Panc1 (cell line): ENCODE measurements around the gene SDS. TPM values are rescaled to one million over a fixed set of nuclear protein-coding genes. Genes with fewer than 3 reads are reported as not detected.

Experiments used
- ATAC-seq: fragments of 200-7000 bp; cut with Tn5 transposase; 2 replicates; pipeline ENCODE4 v1.9.1; 2020; ENCODE audit warnings: mild to moderate bottlenecking, moderate library complexity
- Bru-seq: library from RNA; stranded (reverse); fragments of 400-500 nt; gene quantifications from one replicate; lab custom pipeline; 2021; lab: Mats Ljungman, UMichigan
- BruChase-seq, 2 experiments: library from RNA; stranded (reverse); fragments of 400-500 nt; gene quantifications; one replicate each; lab custom pipeline; 2021; lab: Mats Ljungman, UMichigan
- BruUV-seq: library from RNA; stranded (reverse); fragments of 400-500 nt; replicated peaks from 2 replicates; lab custom pipeline; 2021; lab: Mats Ljungman, UMichigan
- CTCF ChIA-PET: fragments of 300-600 bp; sonication (Branson Sonifier 250); formaldehyde crosslinking; loops from one replicate; lab custom pipeline; 2022; ENCODE audit warnings: antibody characterized with exemption; lab: Charles Lee
- POLR2A ChIA-PET: fragments of 300-600 bp; sonication (Branson Sonifier 250); formaldehyde crosslinking; loops from one replicate; lab custom pipeline; 2022; ENCODE audit warnings: antibody characterized with exemption; lab: Charles Lee
- DNase-seq: peaks from one replicate; pipeline ENCODE4 v3.0.0-alpha.2; 2010; ENCODE audit warnings: low read depth, low spot score
- H3K27ac ChIP-seq: 2 replicates; pipeline ENCODE4 v1.5.1; 2011; ENCODE audit warnings: mild to moderate bottlenecking, low read length, inconsistent platforms
- H3K27me3 ChIP-seq: fragments of 200-500 bp; sonication (Bioruptor generic); 2 replicates; pipeline ENCODE4 v1.6.0; 2014; ENCODE audit warnings: low read length, inconsistent platforms; ENCODE audit not compliant: control insufficient read depth, insufficient read depth
- H3K36me3 ChIP-seq: fragments of 200-500 bp; sonication (Bioruptor generic); 2 replicates; pipeline ENCODE4 v1.5.1; 2014; ENCODE audit warnings: inconsistent platforms, mild to moderate bottlenecking, low read length, moderate library complexity; ENCODE audit not compliant: control insufficient read depth, insufficient read depth
- H3K4me1 ChIP-seq: 2 replicates; pipeline ENCODE4 v1.5.1; 2011; ENCODE audit warnings: inconsistent platforms, mild to moderate bottlenecking, low read length, moderate library complexity; ENCODE audit not compliant: control insufficient read depth, insufficient read depth
- H3K4me3 ChIP-seq, 2 experiments: 2 replicates each; pipeline ENCODE4 v1.5.1; 2011 to 2012; ENCODE audit warnings: low read depth in 2 of 2, low read length in 2 of 2, mild to moderate bottlenecking in 2 of 2, inconsistent platforms in 1 of 2, moderate library complexity in 1 of 2
- H3K9me3 ChIP-seq: fragments of 200-500 bp; sonication (Bioruptor generic); 2 replicates; pipeline ENCODE4 v1.5.1; 2014; ENCODE audit warnings: low read depth, mild to moderate bottlenecking, inconsistent platforms, low read length, moderate library complexity; ENCODE audit not compliant: control insufficient read depth, insufficient read depth
- POLR2AphosphoS5 ChIP-seq: IDR thresholded peaks from 2 replicates; pipeline ENCODE4 v1.6.1; 2012; ENCODE audit warnings: mild to moderate bottlenecking, low read depth, low read length, moderate library complexity
- REST ChIP-seq, 2 experiments: IDR thresholded peaks; 2 replicates each; pipeline ENCODE4 v1.6.1; 2011 to 2012; ENCODE audit warnings: low read depth in 2 of 2, control low read depth in 1 of 2, low read length in 1 of 2, mild to moderate bottlenecking in 1 of 2, moderate library complexity in 1 of 2; ENCODE audit not compliant: insufficient read depth in 1 of 2
- SIN3A ChIP-seq: IDR thresholded peaks from 2 replicates; pipeline ENCODE4 v1.6.1; 2012; ENCODE audit warnings: low read depth, mild to moderate bottlenecking, low read length, moderate library complexity, borderline replicate concordance; ENCODE audit not compliant: insufficient read depth
- TCF7L2 ChIP-seq: IDR thresholded peaks from 2 replicates; pipeline ENCODE4 v1.6.1; 2011; ENCODE audit warnings: mild to moderate bottlenecking, low read depth, low read length, inconsistent platforms
- in situ Hi-C: cut with HindIII; loops from 2 replicates; pipeline ENCODE4 v1.10.0; 2016; ENCODE audit warnings: low sequenced_read_pairs, low pct_unique_long_range_greater_than_20kb
- intact Hi-C: fragments of 100-400 bp; cut with micrococcal nuclease; formaldehyde crosslinking; loops from one replicate; pipeline ENCODE4 v1.10.0; 2022; ENCODE audit not compliant: unreplicated experiment
- long read RNA-seq: library from polyadenylated mRNA; unstranded; transcript quantifications from one replicate; pipeline ENCODE4 v2.0.0, GENCODE V29; 2021; ENCODE audit not compliant: unreplicated experiment
- polyA plus RNA-seq: library from polyadenylated mRNA; unstranded; fragments of >200 nt; gene quantifications from one replicate; pipeline ENCODE4 v1.2.1, GENCODE V29; 2012; ENCODE audit warnings: missing spikeins; ENCODE audit not compliant: insufficient read length
- total RNA-seq: library from RNA; stranded (reverse); gene quantifications from one replicate; pipeline ENCODE4 v1.2.1, GENCODE V29; 2021; ENCODE audit not compliant: unreplicated experiment
- TF ChIP-seq, protein P1 (sequence below): fragments of 450-650 bp; IDR thresholded peaks from 2 replicates; pipeline ENCODE4 v1.5.1; 2017; ENCODE audit warnings: mild to moderate bottlenecking

The SDS gene
- 0.15 TPM for total RNA-seq
- not detected for polyA plus RNA-seq
- Bru-seq, nascent RNA = not detected
- BruChase-seq, experiment 1, labeled RNA remaining after a 2-hour chase = not detected
- not detected for BruChase-seq, experiment 2, labeled RNA remaining after a 6-hour chase
- long read RNA-seq = 0 reads

DNA sequence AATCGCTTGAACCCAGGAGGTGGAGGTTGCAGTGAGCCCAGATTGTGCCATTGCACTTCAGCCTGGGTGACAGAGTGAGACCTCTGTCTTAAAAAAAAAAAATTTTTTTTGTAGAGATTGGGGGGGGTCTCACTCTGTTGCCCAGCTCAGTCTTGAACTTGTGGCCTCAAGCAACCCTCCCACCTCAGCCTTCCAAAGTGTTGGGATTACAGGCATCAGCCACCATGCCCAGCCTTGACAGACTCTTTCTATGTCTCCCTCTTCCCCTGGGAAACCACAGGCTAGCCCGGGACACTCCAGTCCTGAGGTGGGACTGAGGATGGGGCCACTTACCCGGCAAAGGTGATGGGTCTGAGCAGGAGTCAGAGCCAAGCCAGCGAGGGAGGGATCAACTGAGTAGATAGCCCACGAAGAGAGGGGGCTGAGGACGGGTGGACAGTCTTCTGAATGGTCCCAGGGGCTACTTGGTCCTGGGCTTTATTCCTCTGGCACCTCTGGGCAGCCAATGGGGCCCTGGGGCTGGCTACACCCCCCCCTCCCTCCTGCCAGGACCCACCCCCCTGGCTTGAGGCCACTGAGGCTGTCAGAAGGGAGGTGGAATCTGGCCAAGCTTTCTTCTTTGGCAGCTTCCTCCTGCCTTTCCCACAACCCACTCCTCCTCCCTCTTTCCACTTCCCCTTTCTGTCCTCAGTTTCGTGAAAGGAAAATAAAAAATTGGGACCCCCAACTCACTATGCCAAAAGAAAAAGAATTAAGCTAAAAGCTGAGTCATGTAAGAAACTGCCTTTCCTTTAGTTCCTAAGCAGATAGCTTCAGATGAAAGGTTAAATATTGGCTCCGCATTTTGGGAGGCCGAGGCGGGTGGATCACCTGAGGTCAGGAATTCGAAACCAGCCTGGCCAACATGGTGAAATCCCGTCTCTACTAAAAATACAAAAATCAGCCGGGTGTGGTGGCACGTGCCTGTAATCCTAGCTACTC lies at the start of gene SDS:
TSS of gene SDS (minus strand) at position 453 of the 981 bp plus-strand sequence. CDS start 4,179 bp downstream, outside the sequence.
- ATAC-seq (peak; percentile 46; the same call in 1 of the 2 replicates), DNase-seq (no peak)
- no peaks in the 10 kb centered on the region for H3K27me3 ChIP-seq
- TF ChIP-seq TCF7L2 (no peak), SIN3A (no peak), POLR2AphosphoS5 (no peak), REST (IDR thresholded peaks at IDR 0.05; ENCODE audit: insufficient read depth in 1 of 2, low read depth in 2 of 2, low read length in 1 of 2) (no peak)
- TF ChIP-seq, protein P1, sequence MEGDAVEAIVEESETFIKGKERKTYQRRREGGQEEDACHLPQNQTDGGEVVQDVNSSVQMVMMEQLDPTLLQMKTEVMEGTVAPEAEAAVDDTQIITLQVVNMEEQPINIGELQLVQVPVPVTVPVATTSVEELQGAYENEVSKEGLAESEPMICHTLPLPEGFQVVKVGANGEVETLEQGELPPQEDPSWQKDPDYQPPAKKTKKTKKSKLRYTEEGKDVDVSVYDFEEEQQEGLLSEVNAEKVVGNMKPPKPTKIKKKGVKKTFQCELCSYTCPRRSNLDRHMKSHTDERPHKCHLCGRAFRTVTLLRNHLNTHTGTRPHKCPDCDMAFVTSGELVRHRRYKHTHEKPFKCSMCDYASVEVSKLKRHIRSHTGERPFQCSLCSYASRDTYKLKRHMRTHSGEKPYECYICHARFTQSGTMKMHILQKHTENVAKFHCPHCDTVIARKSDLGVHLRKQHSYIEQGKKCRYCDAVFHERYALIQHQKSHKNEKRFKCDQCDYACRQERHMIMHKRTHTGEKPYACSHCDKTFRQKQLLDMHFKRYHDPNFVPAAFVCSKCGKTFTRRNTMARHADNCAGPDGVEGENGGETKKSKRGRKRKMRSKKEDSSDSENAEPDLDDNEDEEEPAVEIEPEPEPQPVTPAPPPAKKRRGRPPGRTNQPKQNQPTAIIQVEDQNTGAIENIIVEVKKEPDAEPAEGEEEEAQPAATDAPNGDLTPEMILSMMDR = no peak
- H3K36me3 ChIP-seq = no peaks in the 10 kb centered on the region
- no peaks in the 10 kb centered on the region for H3K4me1 ChIP-seq
- no TSS peak for BruUV-seq
- H3K4me3 ChIP-seq = no peak within 1 kb of the TSS
- no peak within 1 kb of the TSS for H3K27ac ChIP-seq
- CTCF ChIA-PET = no interaction called here
- intact Hi-C loops = no loop called here
- POLR2A ChIA-PET = interaction anchor here (0.6 kb wide), 1 partner anchor 21 kb away, joined by 21 read pairs; no protein-coding TSS in a partner anchor
- in situ Hi-C loops = no loop called here
- no peaks in the 10 kb centered on the region for H3K9me3 ChIP-seq

GRCh38 chr12:113453330-113453729 lies 49.6 kb upstream of the SDS start:
- Histone ChIP-seq H3K36me3 (no peaks in the 10 kb centered on the region), H3K4me1 (no peaks in the 10 kb centered on the region), H3K27me3 (peaks cover 1% of the 10 kb centered on the region; the same call in 1 of the 2 replicates), H3K9me3 (no peaks in the 10 kb centered on the region), H3K27ac (no peak overlapping the region), H3K4me3 (no peak overlapping the region)
- CTCF ChIA-PET = interaction anchor here (0.5 kb wide), 1 partner anchor 9 kb away, joined by 7 read pairs; no protein-coding TSS in a partner anchor
- intact Hi-C loops (no loop called here), in situ Hi-C loops (no loop called here)
- no peak for TF ChIP-seq REST (IDR thresholded peaks at IDR 0.05; ENCODE audit: insufficient read depth in 1 of 2, low read depth in 2 of 2, low read length in 1 of 2)
- TF ChIP-seq TCF7L2 = no peak
- TF ChIP-seq POLR2AphosphoS5 = no peak
- no peak for TF ChIP-seq SIN3A
- TF ChIP-seq, protein P1 = no peak
- no TSS peak for BruUV-seq
- 0 out of 2 replicates have a peak, but pooled peaks have one; percentile 48 for ATAC-seq
- DNase-seq = no peak
- POLR2A ChIA-PET = no interaction called here
